ENCODE data around the gene ABCG1.

DNA sequence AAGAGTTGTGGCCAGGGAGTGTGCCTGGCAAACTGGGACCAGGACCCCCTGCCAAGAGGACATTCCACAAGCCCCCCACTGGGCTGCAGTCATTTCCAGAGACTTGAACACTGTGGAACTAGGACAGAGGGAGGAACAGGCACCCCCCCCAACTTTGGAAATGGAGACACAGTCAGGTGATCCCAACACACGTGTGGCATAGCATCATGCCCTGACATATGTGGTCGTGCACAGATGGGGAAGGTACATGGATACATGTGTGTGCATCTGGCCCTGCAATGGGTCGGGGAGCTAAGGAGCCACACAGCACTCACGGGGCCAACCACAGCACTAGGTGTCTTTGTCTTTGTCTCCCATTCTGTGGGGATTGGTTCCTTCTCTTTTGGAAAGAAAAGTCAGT, 102.9 kb downstream of the ABCG1 start:
- TF ChIP-seq, protein P1, sequence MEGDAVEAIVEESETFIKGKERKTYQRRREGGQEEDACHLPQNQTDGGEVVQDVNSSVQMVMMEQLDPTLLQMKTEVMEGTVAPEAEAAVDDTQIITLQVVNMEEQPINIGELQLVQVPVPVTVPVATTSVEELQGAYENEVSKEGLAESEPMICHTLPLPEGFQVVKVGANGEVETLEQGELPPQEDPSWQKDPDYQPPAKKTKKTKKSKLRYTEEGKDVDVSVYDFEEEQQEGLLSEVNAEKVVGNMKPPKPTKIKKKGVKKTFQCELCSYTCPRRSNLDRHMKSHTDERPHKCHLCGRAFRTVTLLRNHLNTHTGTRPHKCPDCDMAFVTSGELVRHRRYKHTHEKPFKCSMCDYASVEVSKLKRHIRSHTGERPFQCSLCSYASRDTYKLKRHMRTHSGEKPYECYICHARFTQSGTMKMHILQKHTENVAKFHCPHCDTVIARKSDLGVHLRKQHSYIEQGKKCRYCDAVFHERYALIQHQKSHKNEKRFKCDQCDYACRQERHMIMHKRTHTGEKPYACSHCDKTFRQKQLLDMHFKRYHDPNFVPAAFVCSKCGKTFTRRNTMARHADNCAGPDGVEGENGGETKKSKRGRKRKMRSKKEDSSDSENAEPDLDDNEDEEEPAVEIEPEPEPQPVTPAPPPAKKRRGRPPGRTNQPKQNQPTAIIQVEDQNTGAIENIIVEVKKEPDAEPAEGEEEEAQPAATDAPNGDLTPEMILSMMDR (IDR thresholded peaks at IDR 0.05) = no peak
- TF ChIP-seq POLR2A (IDR thresholded peaks at IDR 0.05) = no peak
